HL-60 (cell line): ENCODE measurements around the gene SH3BP2.

ENCODE experiments used
- DNase-seq, 2 experiments: peaks; one replicate each; pipeline ENCODE4 v3.0.0-alpha.2; 2010 to 2020; ENCODE audit warnings: low read depth in 1 of 2, low spot score in 1 of 2
- H3K27ac ChIP-seq: fragments of 250-450 bp; sonication (Bioruptor Pico); replicated peaks from 2 replicates; pipeline ENCODE4 v1.5.1; 2020; ENCODE audit warnings: mild to moderate bottlenecking, moderate library complexity
- H3K27me3 ChIP-seq: fragments of 250-450 bp; sonication (Bioruptor Pico); 2 replicates; pipeline ENCODE4 v1.5.1; 2021; ENCODE audit warnings: mild to moderate bottlenecking, moderate library complexity; ENCODE audit not compliant: insufficient read depth, poor library complexity, severe bottlenecking
- H3K4me3 ChIP-seq: replicated peaks from 2 replicates; pipeline ENCODE4 v1.5.1; 2011; ENCODE audit warnings: mild to moderate bottlenecking, control low read depth, low read length; ENCODE audit not compliant: insufficient read depth
- CTCF ChIP-seq: IDR thresholded peaks from one replicate; pipeline ENCODE4 v1.5.1; 2011; ENCODE audit warnings: low read length, control low read depth, inconsistent platforms; ENCODE audit not compliant: insufficient read depth
- GABPA ChIP-seq: IDR thresholded peaks from 2 replicates; pipeline ENCODE4 v1.6.1; 2012; ENCODE audit warnings: low read depth
- POLR2AphosphoS5 ChIP-seq: IDR thresholded peaks from 2 replicates; pipeline ENCODE4 v1.6.1; 2012; ENCODE audit warnings: low read depth
- SPI1 ChIP-seq: IDR thresholded peaks from 2 replicates; pipeline ENCODE4 v1.6.1; 2012; ENCODE audit warnings: low read depth, mild to moderate bottlenecking, borderline replicate concordance
- TF ChIP-seq, protein P1 (sequence below): IDR thresholded peaks from 2 replicates; pipeline ENCODE4 v1.6.1; 2012; ENCODE audit warnings: low read depth; ENCODE audit not compliant: insufficient replicate concordance

Gene SH3BP2

DNA sequence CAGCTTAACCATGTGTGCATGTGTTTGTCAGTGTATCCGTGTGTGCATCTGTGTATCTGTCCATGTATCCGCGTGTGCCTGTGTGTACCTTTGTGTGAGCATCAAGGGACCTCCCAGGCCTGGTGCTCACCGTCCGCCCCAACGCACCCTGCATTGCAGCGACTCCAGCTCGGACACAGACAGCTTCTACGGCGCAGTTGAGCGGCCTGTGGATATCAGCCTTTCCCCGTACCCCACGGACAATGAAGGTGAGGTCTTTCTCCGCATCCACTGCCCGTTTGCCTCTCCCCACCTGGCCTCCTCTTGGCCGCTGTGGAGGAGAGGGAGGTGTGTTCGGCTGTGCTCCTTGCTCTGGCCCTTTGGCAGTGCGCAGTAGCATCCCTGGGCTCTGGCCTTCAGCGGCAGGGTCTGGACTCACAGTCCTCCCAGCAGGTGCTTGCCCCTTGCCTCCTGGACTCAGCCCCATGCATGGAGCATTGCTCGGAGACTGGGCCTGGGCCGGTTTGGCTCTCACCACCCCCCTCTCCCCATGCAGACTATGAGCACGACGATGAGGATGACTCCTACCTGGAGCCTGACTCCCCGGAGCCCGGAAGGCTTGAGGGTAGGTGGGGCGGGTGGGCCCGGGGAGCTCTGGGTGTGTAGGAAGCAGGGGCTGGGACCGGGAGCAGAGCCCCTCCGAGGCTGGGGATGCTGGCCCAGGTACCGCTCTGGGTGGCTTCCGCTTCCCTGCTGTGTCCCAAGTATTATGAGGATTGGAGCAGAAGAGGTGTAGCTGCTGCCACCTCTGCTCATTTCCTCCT, 34.4 kb downstream of the SH3BP2 start:
- H3K4me3 ChIP-seq = no peak overlapping the region
- no peak overlapping the region for H3K27ac ChIP-seq
- no peak for DNase-seq
- no peaks in the 10 kb centered on the region for H3K27me3 ChIP-seq
- TF ChIP-seq POLR2AphosphoS5 (no peak), CTCF (no peak)

GRCh38 chr4:2827874-2828751, 35.2 kb downstream of the SH3BP2 start:
- Histone ChIP-seq H3K27me3 (no peaks in the 10 kb centered on the region), H3K27ac (no peak overlapping the region), H3K4me3 (no peak overlapping the region)
- no peak for DNase-seq
- TF ChIP-seq CTCF = no peak
- no peak for TF ChIP-seq GABPA
- no peak for TF ChIP-seq POLR2AphosphoS5
- no peak for TF ChIP-seq SPI1
- TF ChIP-seq, protein P1, sequence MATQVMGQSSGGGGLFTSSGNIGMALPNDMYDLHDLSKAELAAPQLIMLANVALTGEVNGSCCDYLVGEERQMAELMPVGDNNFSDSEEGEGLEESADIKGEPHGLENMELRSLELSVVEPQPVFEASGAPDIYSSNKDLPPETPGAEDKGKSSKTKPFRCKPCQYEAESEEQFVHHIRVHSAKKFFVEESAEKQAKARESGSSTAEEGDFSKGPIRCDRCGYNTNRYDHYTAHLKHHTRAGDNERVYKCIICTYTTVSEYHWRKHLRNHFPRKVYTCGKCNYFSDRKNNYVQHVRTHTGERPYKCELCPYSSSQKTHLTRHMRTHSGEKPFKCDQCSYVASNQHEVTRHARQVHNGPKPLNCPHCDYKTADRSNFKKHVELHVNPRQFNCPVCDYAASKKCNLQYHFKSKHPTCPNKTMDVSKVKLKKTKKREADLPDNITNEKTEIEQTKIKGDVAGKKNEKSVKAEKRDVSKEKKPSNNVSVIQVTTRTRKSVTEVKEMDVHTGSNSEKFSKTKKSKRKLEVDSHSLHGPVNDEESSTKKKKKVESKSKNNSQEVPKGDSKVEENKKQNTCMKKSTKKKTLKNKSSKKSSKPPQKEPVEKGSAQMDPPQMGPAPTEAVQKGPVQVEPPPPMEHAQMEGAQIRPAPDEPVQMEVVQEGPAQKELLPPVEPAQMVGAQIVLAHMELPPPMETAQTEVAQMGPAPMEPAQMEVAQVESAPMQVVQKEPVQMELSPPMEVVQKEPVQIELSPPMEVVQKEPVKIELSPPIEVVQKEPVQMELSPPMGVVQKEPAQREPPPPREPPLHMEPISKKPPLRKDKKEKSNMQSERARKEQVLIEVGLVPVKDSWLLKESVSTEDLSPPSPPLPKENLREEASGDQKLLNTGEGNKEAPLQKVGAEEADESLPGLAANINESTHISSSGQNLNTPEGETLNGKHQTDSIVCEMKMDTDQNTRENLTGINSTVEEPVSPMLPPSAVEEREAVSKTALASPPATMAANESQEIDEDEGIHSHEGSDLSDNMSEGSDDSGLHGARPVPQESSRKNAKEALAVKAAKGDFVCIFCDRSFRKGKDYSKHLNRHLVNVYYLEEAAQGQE = no peak

- DNase-seq = no peak
- no peak overlapping the region for H3K27ac ChIP-seq
- H3K4me3 ChIP-seq = no peak overlapping the region
- TF ChIP-seq GABPA (no peak), SPI1 (no peak), POLR2AphosphoS5 (no peak), CTCF (no peak)
- TF ChIP-seq, protein P1 = no peak
- no peaks in the 10 kb centered on the region for H3K27me3 ChIP-seq
Measured at GRCh38 chr4:2828758-2829181, 35.9 kb downstream of the SH3BP2 start.
